OCI-LY3 (cell line): Measurements from ENCODE around the gene IL1B.

ENCODE experiments used
- H2AFZ ChIP-seq: fragments of 200-600, 300-600 bp; shearing (Covaris generic); 2 replicates; pipeline ENCODE4 v1.6.0; 2014; ENCODE audit warnings: antibody characterized with exemption, low read depth, low read length
- H3K27ac ChIP-seq: fragments of 200-600, 300-600 bp; sonication (generic); 2 replicates; pipeline ENCODE4 v1.5.1; 2014; ENCODE audit warnings: mild to moderate bottlenecking, low read length, moderate library complexity, mixed read lengths
- H3K27me3 ChIP-seq: fragments of 200-600, 300-600 bp; sonication (generic); 2 replicates; pipeline ENCODE4 v1.6.1; 2014; ENCODE audit warnings: low read depth, low read length, mixed read lengths
- H3K36me3 ChIP-seq: fragments of 200-600, 300-600 bp; sonication (generic); replicated peaks from 2 replicates; pipeline ENCODE3; 2014; ENCODE audit warnings: low read depth, low read length, mixed read lengths
- H3K4me1 ChIP-seq: fragments of 300-600, 200-600 bp; sonication (generic); 2 replicates; pipeline ENCODE4 v1.6.1; 2014; ENCODE audit warnings: low read length, mixed read lengths
- H3K4me2 ChIP-seq: fragments of 200-600, 300-600 bp; sonication (generic); 2 replicates; pipeline ENCODE4 v1.6.1; 2014; ENCODE audit warnings: low read length, mixed read lengths
- H3K4me3 ChIP-seq: fragments of 300-600, 200-600 bp; sonication (generic); 2 replicates; pipeline ENCODE4 v1.5.1; 2014; ENCODE audit warnings: antibody characterized with exemption, mild to moderate bottlenecking, low read length, moderate library complexity
- H3K79me2 ChIP-seq: fragments of 300-600, 200-600 bp; shearing (Covaris generic); 2 replicates; pipeline ENCODE4 v1.6.1; 2014; ENCODE audit warnings: mild to moderate bottlenecking, low read length, mixed read lengths
- H3K9ac ChIP-seq: fragments of 300-600, 200-600 bp; shearing (Covaris generic); 2 replicates; pipeline ENCODE4 v1.6.0; 2014; ENCODE audit warnings: mild to moderate bottlenecking, low read length, moderate library complexity
- H3K9me3 ChIP-seq: fragments of 200-600, 300-600 bp; shearing (Covaris generic); 2 replicates; pipeline ENCODE4 v1.6.1; 2014; ENCODE audit warnings: low read length, mixed read lengths; ENCODE audit not compliant: insufficient read depth
- H4K20me1 ChIP-seq: fragments of 200-600, 300-600 bp; sonication (generic); 2 replicates; pipeline ENCODE4 v1.6.1; 2016; ENCODE audit warnings: low read length, mixed read lengths; ENCODE audit not compliant: insufficient read depth
- EZH2phosphoT487 ChIP-seq: fragments of 200-600 bp; shearing (Covaris generic); IDR thresholded peaks from 2 replicates; pipeline ENCODE4 v1.6.1; 2018; ENCODE audit warnings: antibody characterized with exemption, mixed run types, low read depth
- TF ChIP-seq, protein P1 (sequence below): fragments of 200-600, 300-600 bp; sonication (generic); IDR thresholded peaks from 2 replicates; pipeline ENCODE4 v1.5.1; 2014; ENCODE audit warnings: antibody characterized with exemption, low read length, low read depth

IL1B gene

DNA sequence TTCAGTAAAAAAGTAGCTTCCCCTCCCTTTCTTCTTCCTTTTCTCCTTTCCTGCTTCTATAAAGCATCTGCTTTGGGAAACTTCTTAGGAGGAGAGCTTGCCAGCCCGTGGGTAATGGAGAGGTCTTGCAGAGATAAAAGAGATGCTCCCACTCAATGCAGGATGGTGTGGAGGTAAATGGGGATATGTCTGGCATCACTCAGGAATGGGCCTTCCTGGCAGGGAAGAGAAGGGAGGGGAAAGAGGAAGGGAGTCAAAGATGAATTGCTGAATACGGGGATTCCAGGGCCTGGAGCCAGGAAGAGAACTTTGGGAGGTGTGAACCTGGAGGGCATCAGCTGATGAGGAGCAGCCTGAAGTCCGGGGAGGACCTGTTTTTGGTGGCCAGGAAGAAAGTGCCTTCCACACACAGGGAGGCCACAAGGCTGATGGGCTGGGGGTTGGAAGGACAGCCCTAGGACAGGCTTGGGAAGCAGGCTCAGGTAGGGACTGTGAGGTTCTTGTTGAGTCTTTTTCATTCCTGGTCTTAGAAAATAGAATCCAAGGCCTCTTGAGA, 25.2 kb downstream of the IL1B start:
- peaks cover 26% of the 10 kb centered on the region for H3K4me1 ChIP-seq
- no peak overlapping the region for H3K27ac ChIP-seq
- TF ChIP-seq, protein P1, sequence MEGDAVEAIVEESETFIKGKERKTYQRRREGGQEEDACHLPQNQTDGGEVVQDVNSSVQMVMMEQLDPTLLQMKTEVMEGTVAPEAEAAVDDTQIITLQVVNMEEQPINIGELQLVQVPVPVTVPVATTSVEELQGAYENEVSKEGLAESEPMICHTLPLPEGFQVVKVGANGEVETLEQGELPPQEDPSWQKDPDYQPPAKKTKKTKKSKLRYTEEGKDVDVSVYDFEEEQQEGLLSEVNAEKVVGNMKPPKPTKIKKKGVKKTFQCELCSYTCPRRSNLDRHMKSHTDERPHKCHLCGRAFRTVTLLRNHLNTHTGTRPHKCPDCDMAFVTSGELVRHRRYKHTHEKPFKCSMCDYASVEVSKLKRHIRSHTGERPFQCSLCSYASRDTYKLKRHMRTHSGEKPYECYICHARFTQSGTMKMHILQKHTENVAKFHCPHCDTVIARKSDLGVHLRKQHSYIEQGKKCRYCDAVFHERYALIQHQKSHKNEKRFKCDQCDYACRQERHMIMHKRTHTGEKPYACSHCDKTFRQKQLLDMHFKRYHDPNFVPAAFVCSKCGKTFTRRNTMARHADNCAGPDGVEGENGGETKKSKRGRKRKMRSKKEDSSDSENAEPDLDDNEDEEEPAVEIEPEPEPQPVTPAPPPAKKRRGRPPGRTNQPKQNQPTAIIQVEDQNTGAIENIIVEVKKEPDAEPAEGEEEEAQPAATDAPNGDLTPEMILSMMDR: no peak
- TF ChIP-seq EZH2phosphoT487: no peak
- peaks cover 10% of the 10 kb centered on the region for H3K9me3 ChIP-seq
- H3K9ac ChIP-seq: no peak overlapping the region
- H3K27me3 ChIP-seq: no peaks in the 10 kb centered on the region
- H3K36me3 ChIP-seq: no peaks in the 10 kb centered on the region
- no peaks in the 10 kb centered on the region for H3K79me2 ChIP-seq
- no peaks in the 10 kb centered on the region for H4K20me1 ChIP-seq
- H3K4me2 ChIP-seq: no peak overlapping the region
- H3K4me3 ChIP-seq: no peak overlapping the region
- no peak overlapping the region for H2AFZ ChIP-seq

GRCh38 chr2:112809112-112809511, 27.5 kb downstream of the IL1B start:
- Histone ChIP-seq H3K79me2 (no peaks in the 10 kb centered on the region), H3K9ac (no peak overlapping the region), H3K4me2 (no peak overlapping the region), H3K4me1 (peaks cover 47% of the 10 kb centered on the region), H2AFZ (no peak overlapping the region), H3K9me3 (peaks cover 10% of the 10 kb centered on the region), H3K27ac (no peak overlapping the region), H3K4me3 (no peak overlapping the region), H4K20me1 (no peaks in the 10 kb centered on the region), H3K27me3 (no peaks in the 10 kb centered on the region), H3K36me3 (no peaks in the 10 kb centered on the region)
- TF ChIP-seq EZH2phosphoT487: no peak
- TF ChIP-seq, protein P1: no peak

- H3K36me3 ChIP-seq: no peaks in the 10 kb centered on the region
- no peak overlapping the region for H2AFZ ChIP-seq
- H3K4me3 ChIP-seq: no peak overlapping the region
- no peak for TF ChIP-seq EZH2phosphoT487
- TF ChIP-seq, protein P1: 0 out of 2 replicates have a peak, but pooled peaks have one; percentile 3
- no peak overlapping the region for H3K9ac ChIP-seq
- H3K27me3 ChIP-seq: no peaks in the 10 kb centered on the region
- no peaks in the 10 kb centered on the region for H4K20me1 ChIP-seq
- peaks cover 10% of the 10 kb centered on the region for H3K9me3 ChIP-seq
- H3K4me2 ChIP-seq: no peak overlapping the region
- H3K79me2 ChIP-seq: no peaks in the 10 kb centered on the region
- no peak overlapping the region for H3K27ac ChIP-seq
- H3K4me1 ChIP-seq: peaks cover 48% of the 10 kb centered on the region
Observed at GRCh38 chr2:112807233-112807807, 29.3 kb downstream of the IL1B start.

- peak overlapping the region; percentile 74 for H3K27ac ChIP-seq
- no peaks in the 10 kb centered on the region for H4K20me1 ChIP-seq
- peak overlapping the region; percentile 66 for H2AFZ ChIP-seq
- peaks cover 10% of the 10 kb centered on the region for H3K9me3 ChIP-seq
- H3K27me3 ChIP-seq: no peaks in the 10 kb centered on the region
- H3K4me2 ChIP-seq: peak overlapping the region; percentile 52
- no peaks in the 10 kb centered on the region for H3K79me2 ChIP-seq
- peak overlapping the region; percentile 28 for H3K4me3 ChIP-seq
- H3K36me3 ChIP-seq: no peaks in the 10 kb centered on the region
- peaks cover 39% of the 10 kb centered on the region for H3K4me1 ChIP-seq
- TF ChIP-seq, protein P1: no peak
- no peak for TF ChIP-seq EZH2phosphoT487
- H3K9ac ChIP-seq: peak overlapping the region; percentile 45; the same call in 1 of the 2 replicates
Observed at GRCh38 chr2:112805542-112805941, 31.0 kb downstream of the IL1B start.
